Measurements from ENCODE around the gene CD4. TPM values are rescaled to one million over a fixed set of nuclear protein-coding genes. Genes with fewer than 3 reads are reported as not detected.

Gene CD4
- total RNA-seq, 1 donor from 2014 or later: 2.3 TPM

DNA sequence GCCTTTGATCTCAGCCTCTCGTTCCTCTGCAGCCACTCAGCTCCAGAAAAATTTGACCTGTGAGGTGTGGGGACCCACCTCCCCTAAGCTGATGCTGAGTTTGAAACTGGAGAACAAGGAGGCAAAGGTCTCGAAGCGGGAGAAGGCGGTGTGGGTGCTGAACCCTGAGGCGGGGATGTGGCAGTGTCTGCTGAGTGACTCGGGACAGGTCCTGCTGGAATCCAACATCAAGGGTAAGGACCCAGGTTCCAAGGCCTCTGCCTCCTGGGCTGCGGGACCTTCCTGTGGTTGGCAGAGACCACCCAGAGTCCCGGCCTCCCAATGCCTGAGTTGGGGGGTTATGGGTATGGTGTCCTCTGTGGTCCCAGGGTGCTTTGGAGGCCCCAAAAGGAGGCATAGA is 27.8 kb downstream of the CD4 start:
- no peak for DNase-seq

DNA sequence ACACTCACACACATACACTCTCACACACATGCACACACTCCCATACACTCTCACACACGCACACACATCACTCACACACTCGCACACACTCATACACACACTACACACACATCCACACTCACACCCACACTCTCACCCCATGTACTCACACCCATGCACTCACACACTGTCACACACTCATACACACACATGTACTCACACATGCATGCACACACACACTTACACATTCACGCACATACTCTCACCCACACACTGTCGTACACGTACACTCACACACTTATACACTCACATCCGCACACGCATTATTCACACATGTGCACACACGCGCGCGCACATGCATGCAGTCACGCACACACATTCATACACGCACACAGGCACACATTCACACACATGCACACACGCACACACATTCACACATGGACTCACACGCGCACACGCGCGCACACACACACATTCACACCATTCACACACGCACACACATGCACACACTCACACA is 28.4 kb downstream of the CD4 start:
- no peak for DNase-seq

DNA sequence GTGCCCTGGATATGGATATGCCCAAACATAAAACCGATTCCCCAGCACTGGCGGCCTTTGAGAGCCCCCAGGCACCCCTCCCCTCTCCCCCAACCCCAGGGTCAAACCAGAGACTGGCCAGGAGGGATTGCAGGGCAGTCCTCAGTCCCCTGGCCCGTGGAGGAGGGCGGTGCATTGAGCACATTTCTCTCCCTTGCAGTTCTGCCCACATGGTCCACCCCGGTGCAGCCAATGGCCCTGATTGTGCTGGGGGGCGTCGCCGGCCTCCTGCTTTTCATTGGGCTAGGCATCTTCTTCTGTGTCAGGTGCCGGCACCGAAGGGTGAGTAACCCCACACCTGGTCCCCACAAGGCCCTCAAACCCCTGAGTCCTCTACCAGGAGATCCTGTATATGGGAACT is 28.9 kb downstream of the CD4 start:
- DNase-seq: no peak

DNA sequence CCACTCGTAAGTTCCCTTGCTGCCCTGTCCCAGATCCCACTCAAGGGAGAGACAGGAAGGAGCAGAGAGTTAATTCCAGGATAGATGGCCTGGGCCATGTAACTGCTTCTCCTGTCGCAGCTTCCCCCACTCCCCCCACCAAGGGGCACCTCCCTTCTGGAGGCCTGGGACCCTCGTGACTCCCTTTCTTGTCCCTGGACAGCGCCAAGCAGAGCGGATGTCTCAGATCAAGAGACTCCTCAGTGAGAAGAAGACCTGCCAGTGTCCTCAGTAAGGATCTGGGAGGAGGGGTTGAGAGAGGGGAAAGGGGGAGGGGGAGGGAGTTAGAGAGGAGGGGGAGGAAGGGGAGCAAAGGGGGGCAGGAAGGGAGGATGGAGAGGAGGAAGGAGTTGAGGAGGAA is 29.3 kb downstream of the CD4 start:
- no peak for DNase-seq

DNA sequence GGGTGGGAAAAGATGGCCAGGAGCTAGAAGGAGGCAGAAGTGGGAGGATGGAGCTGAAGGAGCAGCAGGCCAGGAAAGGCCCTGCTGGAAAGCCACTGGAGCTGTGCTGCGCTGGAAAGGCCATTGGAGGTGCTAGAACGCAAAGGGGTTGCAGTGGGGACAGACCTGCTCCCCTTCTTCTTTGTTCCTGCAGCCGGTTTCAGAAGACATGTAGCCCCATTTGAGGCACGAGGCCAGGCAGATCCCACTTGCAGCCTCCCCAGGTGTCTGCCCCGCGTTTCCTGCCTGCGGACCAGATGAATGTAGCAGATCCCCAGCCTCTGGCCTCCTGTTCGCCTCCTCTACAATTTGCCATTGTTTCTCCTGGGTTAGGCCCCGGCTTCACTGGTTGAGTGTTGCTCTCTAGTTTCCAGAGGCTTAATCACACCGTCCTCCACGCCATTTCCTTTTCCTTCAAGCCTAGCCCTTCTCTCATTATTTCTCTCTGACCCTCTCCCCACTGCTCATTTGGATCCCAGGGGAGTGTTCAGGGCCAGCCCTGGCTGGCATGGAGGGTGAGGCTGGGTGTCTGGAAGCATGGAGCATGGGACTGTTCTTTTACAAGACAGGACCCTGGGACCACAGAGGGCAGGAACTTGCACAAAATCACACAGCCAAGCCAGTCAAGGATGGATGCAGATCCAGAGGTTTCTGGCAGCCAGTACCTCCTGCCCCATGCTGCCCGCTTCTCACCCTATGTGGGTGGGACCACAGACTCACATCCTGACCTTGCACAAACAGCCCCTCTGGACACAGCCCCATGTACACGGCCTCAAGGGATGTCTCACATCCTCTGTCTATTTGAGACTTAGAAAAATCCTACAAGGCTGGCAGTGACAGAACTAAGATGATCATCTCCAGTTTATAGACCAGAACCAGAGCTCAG is 30.0 kb downstream of the CD4 start:
- DNase-seq: no peak

DNA sequence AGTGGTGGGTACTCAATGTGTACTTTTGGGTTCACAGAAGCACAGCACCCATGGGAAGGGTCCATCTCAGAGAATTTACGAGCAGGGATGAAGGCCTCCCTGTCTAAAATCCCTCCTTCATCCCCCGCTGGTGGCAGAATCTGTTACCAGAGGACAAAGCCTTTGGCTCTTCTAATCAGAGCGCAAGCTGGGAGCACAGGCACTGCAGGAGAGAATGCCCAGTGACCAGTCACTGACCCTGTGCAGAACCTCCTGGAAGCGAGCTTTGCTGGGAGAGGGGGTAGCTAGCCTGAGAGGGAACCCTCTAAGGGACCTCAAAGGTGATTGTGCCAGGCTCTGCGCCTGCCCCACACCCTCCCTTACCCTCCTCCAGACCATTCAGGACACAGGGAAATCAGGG is 30.8 kb downstream of the CD4 start:
- DNase-seq: no peak

DNA sequence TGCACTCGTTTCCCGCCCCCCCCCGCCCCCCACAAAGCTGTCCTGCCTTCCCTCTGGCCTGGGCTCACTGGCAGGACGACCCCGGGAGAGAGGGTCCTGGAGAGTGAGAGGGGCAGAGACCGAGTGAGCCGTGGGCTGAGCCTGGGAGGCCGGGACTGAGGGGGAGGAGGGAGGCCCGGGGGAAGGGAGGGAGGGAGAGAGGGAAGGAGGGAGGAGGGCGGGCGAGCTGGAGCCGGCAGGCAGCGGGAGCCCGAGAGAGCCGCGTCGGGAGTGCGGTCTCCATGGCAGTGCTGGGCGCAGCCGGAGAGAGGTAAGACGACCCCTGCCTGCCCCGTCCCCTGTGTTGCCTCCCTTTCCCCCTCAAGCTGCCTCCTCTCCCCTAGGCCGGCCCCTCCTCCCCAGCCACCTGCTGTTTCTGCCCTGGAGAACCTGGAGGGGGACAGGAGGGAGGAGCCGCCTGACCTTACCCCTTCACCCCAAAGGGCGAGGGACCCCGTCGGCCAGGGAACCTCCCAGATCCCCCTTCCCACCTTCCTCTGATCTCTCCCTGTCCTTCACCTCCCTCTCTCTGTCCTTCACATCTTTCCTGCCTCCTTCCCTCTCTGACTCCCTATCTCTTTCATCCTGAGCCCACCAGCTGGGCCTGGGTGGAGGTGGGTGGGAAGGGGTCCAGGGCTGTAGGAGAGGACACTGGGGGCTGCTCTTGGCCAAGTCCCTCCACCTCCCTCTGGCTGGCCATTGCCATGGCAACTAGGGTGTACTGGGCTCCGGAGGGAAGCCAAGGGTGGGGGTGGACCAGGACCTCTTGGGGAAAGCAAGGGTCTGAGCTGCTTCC is 32.5 kb downstream of the CD4 start, which contains the start of gene GPR162:
TSS of gene GPR162 (plus strand) at position 231 of the 835 bp plus-strand sequence. CDS start 2,078 bp downstream, outside the sequence.
- DNase-seq: peak; percentile 83

DNA sequence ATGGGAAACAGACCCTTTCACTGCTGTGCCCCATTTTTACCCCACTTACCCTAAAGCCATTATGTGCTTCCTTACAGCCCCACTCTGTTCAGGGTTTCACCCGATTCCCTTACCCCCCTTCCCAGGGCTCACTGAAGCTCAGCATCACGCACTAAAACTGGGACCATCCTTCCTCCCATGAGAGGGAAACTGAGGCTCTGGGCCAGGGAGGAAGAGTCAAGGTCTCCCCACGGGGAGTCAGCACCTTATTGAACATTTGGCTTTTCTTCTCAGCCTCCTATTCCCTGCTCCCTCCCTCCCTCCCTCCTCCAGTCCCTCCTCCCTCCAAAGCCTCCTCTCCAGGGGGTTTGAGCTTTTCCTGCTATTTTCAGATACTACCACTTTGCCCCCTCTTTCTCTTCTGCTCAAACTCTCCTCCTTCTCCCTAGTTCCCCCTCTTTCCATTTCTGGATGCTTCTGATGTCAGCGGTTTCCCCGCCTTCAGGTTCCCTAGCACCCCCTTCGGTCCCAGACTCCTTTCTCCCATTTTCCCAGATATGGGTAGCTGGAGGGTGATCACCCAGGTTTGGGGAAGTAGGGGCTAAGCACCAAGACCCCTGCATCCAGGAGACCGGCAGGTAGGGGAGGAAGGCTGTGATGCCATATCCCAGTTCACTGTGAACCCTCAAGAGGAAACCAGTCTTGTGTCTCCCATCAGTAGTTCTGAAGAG is 33.3 kb downstream of the CD4 start:
- DNase-seq: no peak

DNA sequence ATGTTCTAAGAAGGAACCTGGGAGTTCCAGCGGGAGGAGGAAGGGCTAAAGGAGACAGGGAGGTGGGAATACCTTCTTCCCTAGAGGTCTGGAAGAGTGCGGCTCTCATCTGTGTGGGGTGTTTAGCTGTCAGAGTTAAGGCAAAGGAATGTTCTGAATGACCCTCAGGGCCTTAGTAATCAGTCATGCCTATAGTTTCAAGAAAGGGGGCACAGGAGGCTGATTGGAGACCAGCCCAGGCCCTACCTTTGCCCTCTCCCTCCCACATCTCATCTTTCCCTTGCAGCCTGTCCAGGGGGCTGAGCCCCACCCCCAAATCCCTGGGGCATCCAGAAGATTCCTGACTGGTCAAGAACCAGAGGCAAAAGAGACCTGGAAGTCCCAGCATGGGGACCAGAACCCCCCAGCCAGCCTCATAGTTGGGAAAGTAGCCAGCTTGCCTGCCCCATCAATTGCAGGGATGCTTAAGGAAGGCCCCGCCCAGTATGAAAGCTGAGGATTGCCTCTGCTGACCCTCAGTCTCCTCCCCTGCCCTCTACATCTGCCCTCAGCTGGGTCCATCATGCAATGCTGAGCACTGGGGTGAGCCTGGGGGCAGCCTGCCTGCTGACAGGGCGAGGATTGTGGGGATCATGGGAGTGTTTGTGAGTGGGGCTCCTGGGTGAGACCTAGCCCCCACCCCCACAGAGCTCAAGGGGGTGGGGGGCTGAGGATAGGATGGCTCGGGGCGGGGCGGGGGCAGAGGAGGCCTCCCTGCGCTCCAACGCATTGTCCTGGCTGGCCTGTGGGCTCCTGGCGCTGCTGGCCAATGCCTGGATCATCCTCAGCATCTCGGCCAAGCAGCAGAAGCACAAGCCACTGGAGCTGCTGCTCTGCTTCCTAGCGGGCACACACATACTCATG is 34.1 kb downstream of the CD4 start:
- DNase-seq: no peak

DNA sequence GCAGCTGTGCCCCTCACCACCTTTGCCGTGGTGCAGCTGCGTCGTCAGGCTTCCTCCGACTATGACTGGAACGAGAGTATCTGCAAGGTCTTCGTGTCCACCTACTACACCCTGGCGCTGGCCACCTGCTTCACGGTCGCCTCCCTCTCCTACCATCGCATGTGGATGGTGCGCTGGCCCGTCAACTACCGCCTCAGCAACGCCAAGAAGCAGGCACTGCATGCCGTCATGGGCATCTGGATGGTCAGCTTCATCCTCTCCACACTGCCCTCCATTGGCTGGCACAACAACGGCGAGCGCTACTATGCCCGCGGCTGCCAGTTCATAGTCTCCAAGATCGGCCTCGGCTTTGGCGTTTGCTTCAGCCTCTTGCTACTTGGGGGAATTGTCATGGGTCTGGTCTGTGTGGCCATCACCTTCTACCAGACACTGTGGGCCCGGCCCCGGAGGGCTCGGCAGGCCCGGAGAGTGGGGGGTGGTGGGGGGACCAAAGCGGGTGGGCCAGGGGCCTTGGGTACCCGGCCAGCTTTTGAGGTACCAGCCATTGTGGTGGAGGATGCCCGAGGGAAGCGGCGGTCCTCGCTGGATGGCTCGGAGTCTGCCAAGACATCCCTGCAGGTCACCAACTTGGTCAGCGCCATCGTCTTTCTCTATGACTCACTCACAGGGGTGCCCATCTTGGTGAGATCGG is 34.9 kb downstream of the CD4 start:
- DNase-seq: peak; percentile 44

DNA sequence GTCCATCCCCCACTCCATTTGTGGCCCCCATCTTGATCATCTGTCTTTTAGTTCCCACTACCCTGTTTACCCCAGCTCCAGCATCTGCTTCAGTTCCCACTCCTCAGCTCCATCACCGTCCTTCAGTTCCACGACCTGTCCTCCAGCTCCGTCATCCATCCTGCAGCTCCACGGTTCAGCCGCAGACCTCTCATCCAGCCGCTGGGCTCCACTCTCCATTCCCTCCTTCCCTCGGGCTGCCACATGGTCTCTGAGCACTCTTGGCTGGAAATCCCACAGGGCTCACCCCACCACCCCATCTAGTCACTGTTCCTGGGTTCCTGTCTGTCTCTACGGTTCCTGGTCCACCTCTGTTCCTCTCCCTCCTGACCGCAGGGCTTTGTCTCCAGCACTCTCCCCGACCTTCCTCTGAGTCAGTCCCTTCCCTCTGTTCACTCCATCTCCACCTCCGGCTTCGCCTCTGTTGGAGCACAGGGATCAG is 35.6 kb downstream of the CD4 start:
- no peak for DNase-seq

DNA sequence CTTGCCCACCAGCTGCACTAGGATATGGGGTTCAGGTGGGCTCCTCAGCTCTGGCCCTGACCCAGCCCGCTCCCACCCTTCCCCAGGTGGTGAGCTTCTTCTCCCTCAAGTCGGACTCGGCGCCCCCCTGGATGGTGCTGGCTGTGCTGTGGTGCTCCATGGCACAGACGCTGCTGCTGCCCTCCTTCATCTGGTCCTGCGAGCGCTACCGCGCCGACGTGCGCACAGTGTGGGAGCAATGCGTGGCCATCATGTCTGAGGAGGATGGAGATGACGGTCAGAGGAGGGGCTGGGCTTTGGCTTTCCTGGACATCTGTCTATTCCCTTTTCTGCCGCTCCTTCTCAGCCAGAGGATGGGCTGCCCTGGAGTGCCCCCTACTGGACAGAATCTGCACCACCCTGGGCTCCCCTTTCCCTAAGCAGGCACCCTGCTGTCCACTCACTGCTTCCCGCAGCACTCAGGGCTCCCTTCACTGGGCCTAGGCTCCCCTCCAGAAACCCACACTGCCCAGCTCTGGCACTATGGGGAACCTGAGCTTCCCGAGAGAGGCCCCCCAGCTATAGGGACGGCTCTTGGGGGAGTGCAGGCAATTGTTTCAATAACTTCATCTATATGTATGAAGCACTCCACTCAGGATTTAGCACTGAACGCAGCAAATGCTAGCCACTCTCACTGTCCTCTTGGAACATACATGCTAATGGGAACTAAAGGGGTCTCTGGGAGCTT is 36.2 kb downstream of the CD4 start:
- peak; percentile 82 for DNase-seq

DNA sequence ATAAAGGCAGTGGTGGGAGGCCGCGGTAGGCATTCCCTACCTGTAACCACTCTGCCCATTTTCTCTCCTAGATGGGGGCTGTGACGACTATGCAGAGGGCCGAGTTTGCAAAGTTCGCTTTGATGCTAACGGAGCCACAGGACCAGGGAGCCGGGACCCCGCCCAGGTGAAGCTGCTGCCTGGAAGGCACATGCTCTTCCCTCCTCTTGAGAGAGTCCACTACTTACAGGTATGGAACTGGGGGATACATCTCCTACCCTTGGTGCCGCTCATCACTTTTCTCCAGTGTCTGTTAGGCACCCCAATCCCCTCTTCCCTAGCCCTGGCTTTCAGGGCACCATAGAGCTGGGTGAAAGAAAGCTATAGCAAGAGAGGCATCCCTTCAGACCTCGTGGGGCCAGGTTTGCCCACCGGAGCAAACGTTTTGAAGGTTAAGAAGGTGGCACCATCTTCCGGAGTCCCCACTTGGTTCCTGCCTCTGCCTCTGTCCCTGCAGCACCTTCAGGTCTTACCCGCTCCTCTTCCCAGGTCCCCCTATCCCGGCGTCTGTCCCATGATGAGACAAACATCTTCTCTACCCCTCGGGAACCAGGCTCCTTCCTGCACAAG is 36.9 kb downstream of the CD4 start:
- no peak for DNase-seq

DNA sequence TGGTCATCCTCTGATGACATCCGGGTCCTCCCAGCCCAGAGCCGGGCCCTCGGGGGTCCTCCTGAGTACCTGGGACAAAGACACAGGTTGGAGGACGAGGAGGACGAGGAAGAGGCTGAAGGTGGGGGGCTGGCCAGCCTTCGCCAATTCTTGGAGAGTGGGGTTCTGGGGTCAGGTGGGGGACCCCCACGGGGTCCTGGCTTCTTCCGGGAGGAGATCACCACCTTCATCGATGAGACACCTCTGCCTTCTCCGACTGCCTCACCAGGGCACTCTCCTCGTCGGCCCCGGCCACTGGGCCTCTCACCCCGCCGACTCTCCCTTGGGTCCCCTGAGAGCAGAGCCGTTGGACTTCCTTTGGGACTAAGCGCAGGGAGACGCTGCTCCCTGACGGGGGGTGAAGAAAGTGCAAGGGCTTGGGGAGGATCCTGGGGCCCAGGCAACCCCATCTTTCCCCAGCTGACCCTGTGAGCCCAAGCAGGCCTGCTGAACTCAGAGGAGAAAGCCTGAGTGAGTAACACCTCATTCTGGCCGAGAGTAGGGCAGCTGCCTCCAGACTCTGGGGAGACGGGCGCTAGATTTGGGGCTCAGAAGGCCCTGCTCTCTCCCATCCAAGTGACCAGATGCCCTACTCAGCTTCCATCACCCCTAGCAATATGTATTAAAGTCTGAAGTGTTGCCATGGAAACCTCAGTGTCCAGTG is 37.6 kb downstream of the CD4 start:
- no peak for DNase-seq

DNA sequence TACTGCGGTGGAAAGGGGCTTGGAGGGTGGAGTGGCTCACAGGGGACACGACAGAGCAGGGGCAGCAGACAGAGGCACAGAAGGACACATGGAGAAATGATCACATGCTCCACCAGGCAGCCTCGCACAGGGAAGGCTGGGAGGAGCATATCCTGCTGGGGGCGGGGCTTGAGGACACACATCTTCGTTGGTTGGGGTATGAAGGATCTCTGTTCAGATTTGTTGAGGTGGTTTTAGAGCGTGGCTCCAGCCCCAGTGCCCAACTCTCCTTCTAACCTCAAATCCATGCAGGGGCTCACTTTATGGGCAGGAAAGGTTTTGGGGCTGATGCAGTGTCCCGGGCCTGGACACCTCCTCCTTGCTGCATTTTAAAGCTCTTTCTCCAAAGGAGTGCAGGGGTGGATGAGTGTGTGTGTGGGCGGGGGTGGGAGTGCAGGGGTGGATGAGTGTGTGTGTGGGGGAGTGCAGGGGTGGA is 38.1 kb downstream of the CD4 start:
- DNase-seq: peak; percentile 63

DNA sequence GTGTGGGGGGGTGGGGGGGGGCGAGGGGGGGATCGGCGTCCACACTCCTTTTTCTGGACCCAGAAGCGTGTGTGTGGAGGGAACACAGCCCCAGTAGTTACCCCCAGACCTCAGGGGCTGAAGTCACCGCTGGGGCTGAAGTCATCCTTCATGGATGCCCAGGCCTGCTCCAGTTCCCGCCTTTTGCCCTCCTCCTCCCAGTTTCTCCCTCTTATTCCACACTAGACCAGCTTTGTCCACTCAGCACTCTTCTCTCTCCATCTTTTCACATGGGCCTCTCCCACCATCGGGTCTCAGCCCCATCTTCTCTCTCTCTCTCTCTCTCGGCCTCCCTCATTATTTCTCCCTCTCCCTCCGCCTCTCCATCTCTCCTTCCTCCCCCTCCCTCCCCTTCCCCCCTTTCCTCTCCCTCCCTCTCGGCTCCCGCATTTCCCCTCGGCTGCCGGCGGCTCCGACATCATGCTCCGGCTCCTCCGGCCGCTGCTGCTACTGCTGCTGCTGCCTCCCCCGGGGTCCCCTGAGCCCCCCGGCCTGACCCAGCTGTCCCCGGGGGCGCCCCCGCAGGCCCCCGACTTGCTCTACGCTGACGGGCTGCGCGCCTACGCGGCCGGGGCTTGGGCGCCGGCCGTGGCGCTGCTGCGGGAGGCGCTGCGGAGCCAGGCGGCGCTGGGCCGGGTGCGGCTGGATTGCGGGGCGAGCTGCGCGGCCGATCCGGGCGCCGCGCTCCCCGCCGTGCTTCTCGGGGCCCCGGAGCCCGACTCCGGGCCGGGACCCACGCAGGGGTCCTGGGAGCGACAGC is 38.9 kb downstream of the CD4 start, which contains the start of gene P3H3:
TSS of gene P3H3 (plus strand) at position 426 of the 799 bp plus-strand sequence. CDS start at position 460, 34 bp downstream.
- DNase-seq: peak; percentile 41

DNA sequence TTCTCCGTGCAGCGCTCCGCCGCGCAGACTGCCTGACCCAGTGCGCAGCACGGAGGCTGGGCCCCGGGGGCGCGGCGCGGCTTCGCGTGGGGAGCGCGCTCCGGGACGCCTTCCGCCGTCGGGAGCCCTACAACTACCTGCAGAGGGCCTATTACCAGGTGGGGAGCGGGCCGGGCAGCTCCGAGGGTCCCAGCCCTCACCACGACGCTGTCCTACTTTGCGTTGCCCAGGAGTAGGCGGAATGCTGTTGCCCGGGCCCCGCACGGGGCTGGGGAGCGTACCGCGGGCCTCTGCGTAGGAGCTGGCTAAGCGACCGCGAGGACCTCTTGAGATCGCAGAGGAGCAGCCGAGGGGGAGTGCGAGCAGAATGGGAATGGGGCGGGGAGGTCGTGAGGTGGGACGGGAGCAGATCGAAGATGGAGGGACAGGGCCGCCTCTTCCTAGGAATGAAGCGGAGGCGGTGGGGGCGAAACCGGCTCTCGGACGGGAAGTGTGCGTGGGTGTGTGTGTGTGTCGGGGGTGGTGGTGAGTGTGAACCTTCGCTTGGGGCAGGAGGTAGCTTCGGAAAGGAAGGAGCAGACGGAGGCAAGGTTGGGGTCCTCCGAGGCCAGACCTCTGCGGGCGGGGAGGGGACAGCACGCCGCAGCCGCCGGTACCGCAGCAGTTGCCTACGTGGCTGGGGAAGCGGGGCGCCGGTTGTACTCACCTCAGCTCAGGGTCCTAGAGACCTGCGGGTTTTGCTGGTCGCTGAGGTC is 39.6 kb downstream of the CD4 start:
- no peak for DNase-seq
